H1 (cell line): ENCODE results near the gene C2orf81. TPM values are rescaled to one million over a fixed set of nuclear protein-coding genes. Genes with fewer than 3 reads are reported as not detected.

Experiments used
- CTCF ChIA-PET: fragments of 300-600 bp; sonication (Branson Sonifier 250); formaldehyde crosslinking; loops from one replicate; lab custom pipeline; 2021; ENCODE audit not compliant: partially characterized antibody; lab: Charles Lee
- POLR2A ChIA-PET: fragments of 300-600 bp; sonication (Branson Sonifier 250); formaldehyde crosslinking; loops from one replicate; lab custom pipeline; 2021; ENCODE audit warnings: inconsistent platforms; ENCODE audit not compliant: partially characterized antibody; lab: Charles Lee
- DNase-seq, 2 experiments: peaks; one replicate each; pipeline versions ENCODE4 v3.0.0 to v3.0.0-alpha.2; 2010 to 2022; ENCODE audit warnings: low spot score in 2 of 2, low read depth in 1 of 2, mixed read lengths in 1 of 2
- FAIRE-seq: peaks from 2 replicates; lab custom pipeline; 2011; peaks lifted over from hg19 to GRCh38; lab: Jason Lieb, UNC
- H2AFZ ChIP-seq: 2 replicates; pipeline ENCODE4 v1.8.1; 2012; ENCODE audit warnings: low read length, inconsistent platforms
- H2AK5ac ChIP-seq: 2 replicates; pipeline ENCODE4 v1.6.1; 2013; ENCODE audit warnings: low read depth, low read length
- H2BK120ac ChIP-seq: replicated peaks from 2 replicates; pipeline ENCODE3; 2013; ENCODE audit warnings: low read depth, low read length, inconsistent platforms
- H2BK12ac ChIP-seq: 2 replicates; pipeline ENCODE4 v1.6.1; 2013; ENCODE audit warnings: low read depth, low read length
- H2BK15ac ChIP-seq: 2 replicates; pipeline ENCODE4 v1.6.1; 2013; ENCODE audit warnings: low read length
- H2BK20ac ChIP-seq: 2 replicates; pipeline ENCODE4 v1.6.1; 2013; ENCODE audit warnings: low read length
- H2BK5ac ChIP-seq: 2 replicates; pipeline ENCODE4 v1.6.1; 2013; ENCODE audit warnings: low read depth, low read length
- H3K14ac ChIP-seq: 2 replicates; pipeline ENCODE4 v1.6.1; 2013; ENCODE audit warnings: inconsistent platforms; ENCODE audit not compliant: insufficient read length
- H3K18ac ChIP-seq: 2 replicates; pipeline ENCODE4 v1.6.1; 2013; ENCODE audit warnings: low read length; ENCODE audit errors: extremely low read depth
- H3K23ac ChIP-seq: 2 replicates; pipeline ENCODE4 v1.6.1; 2013; ENCODE audit warnings: inconsistent platforms; ENCODE audit not compliant: insufficient read length
- H3K23me2 ChIP-seq: 2 replicates; pipeline ENCODE4 v1.6.1; 2013; ENCODE audit warnings: low read depth, low read length
- H3K27ac ChIP-seq: 2 replicates; pipeline ENCODE4 v1.6.1; 2011; ENCODE audit warnings: low read depth, low read length, inconsistent platforms
- H3K27me3 ChIP-seq, 4 experiments: replicated peaks in 1 of 4; 1 replicate in 1 of 4; 2 replicates in 3 of 4; pipeline versions ENCODE4 v1.6.1 to v1.8.1; 2011 to 2013; ENCODE audit warnings: low read length in 3 of 4, mild to moderate bottlenecking in 3 of 4, inconsistent platforms in 2 of 4, mixed read lengths in 2 of 4, moderate library complexity in 1 of 4; ENCODE audit not compliant: control insufficient read depth in 3 of 4, insufficient read depth in 3 of 4; ENCODE audit errors: extremely low read depth in 1 of 4
- H3K36me3 ChIP-seq, 4 experiments: 2 replicates each; pipeline versions ENCODE4 v1.6.1 to v1.8.1; 2011 to 2013; ENCODE audit warnings: mild to moderate bottlenecking in 4 of 4, low read length in 3 of 4, moderate library complexity in 2 of 4, control low read depth in 1 of 4, inconsistent platforms in 1 of 4; ENCODE audit not compliant: insufficient read depth in 4 of 4, control insufficient read depth in 2 of 4
- H3K4ac ChIP-seq: replicated peaks from 2 replicates; pipeline ENCODE3; 2013; ENCODE audit warnings: low read length, low read depth, mixed read lengths, inconsistent platforms; ENCODE audit not compliant: insufficient read length
- H3K4me1 ChIP-seq, 4 experiments: replicated peaks in 1 of 4; 1 replicate in 1 of 4; 2 replicates in 3 of 4; pipeline versions ENCODE4 v1.6.1 to v1.8.1; 2011 to 2013; ENCODE audit warnings: low read length in 3 of 4, inconsistent platforms in 2 of 4, mixed read lengths in 1 of 4; ENCODE audit not compliant: insufficient read depth in 4 of 4, control insufficient read depth in 3 of 4
- H3K4me2 ChIP-seq, 2 experiments: 2 replicates each; pipeline versions ENCODE4 v1.6.1 to v1.8.1; 2011 to 2013; ENCODE audit warnings: low read depth in 2 of 2, low read length in 2 of 2, control low read depth in 1 of 2, inconsistent platforms in 1 of 2, mild to moderate bottlenecking in 1 of 2; ENCODE audit not compliant: insufficient read depth in 1 of 2
- H3K4me3 ChIP-seq, 4 experiments: fragments of 200-600, 300-600 bp in 1 of 4; sonication (generic), shearing (Covaris generic), sonication (Bioruptor Twin) in 1 of 4; 2 replicates each; pipeline versions ENCODE4 v1.5.1 to v1.8.1; 2011 to 2016; ENCODE audit warnings: low read length in 4 of 4, low read depth in 3 of 4, control low read depth in 2 of 4, inconsistent platforms in 2 of 4, mild to moderate bottlenecking in 2 of 4, mixed read lengths in 1 of 4, moderate library complexity in 1 of 4; ENCODE audit not compliant: insufficient read depth in 2 of 4; ENCODE audit errors: extremely low read depth in 1 of 4
- H3K56ac ChIP-seq: replicated peaks from 2 replicates; pipeline ENCODE3; 2013; ENCODE audit warnings: low read depth, mild to moderate bottlenecking, mixed read lengths, low read length, inconsistent platforms; ENCODE audit not compliant: insufficient read length
- H3K79me1 ChIP-seq: 2 replicates; pipeline ENCODE4 v1.6.1; 2013; ENCODE audit warnings: low read depth, low read length, control low read depth
- H3K79me2 ChIP-seq, 2 experiments: 2 replicates each; pipeline versions ENCODE4 v1.6.1 to v1.8.1; 2012 to 2013; ENCODE audit warnings: low read length in 2 of 2, mild to moderate bottlenecking in 2 of 2, inconsistent platforms in 1 of 2; ENCODE audit not compliant: insufficient read depth in 2 of 2, control insufficient read depth in 1 of 2
- H3K9ac ChIP-seq, 4 experiments: replicated peaks in 1 of 4; 1 replicate in 1 of 4; 2 replicates in 3 of 4; pipeline versions ENCODE4 v1.6.1 to v1.8.1; 2011 to 2013; ENCODE audit warnings: low read depth in 3 of 4, low read length in 3 of 4, control low read depth in 2 of 4, mild to moderate bottlenecking in 2 of 4, moderate library complexity in 2 of 4, inconsistent platforms in 1 of 4; ENCODE audit errors: extremely low read depth in 1 of 4
- H3K9me3 ChIP-seq, 2 experiments: 2 replicates each; pipeline versions ENCODE4 v1.6.1 to v1.8.1; 2012 to 2013; ENCODE audit warnings: mild to moderate bottlenecking in 2 of 2, moderate library complexity in 2 of 2, control low read depth in 1 of 2, inconsistent platforms in 1 of 2, low read depth in 1 of 2, low read length in 1 of 2, mixed read lengths in 1 of 2; ENCODE audit not compliant: insufficient read depth in 2 of 2
- H4K20me1 ChIP-seq, 2 experiments: replicated peaks in 1 of 2; 2 replicates each; pipeline versions ENCODE3 to v1.8.1; 2011 to 2013; ENCODE audit warnings: inconsistent platforms in 2 of 2, low read length in 2 of 2, mild to moderate bottlenecking in 1 of 2; ENCODE audit not compliant: insufficient read depth in 2 of 2, control insufficient read depth in 1 of 2
- H4K5ac ChIP-seq: 2 replicates; pipeline ENCODE4 v1.6.1; 2013; ENCODE audit warnings: low read length, low read depth, mixed read lengths, inconsistent platforms; ENCODE audit not compliant: insufficient read length
- H4K8ac ChIP-seq: 2 replicates; pipeline ENCODE4 v1.8.0; 2013; ENCODE audit warnings: mild to moderate bottlenecking, moderate library complexity, low read length, inconsistent platforms; ENCODE audit not compliant: insufficient read depth; ENCODE audit errors: extremely low read depth
- H4K91ac ChIP-seq: replicated peaks from 2 replicates; pipeline ENCODE3; 2013; ENCODE audit warnings: low read length, mixed read lengths, inconsistent platforms; ENCODE audit not compliant: insufficient read length
- ATF2 ChIP-seq: IDR thresholded peaks from 2 replicates; pipeline ENCODE4 v1.6.1; 2012; ENCODE audit warnings: low read length, inconsistent platforms
- CREB1 ChIP-seq: IDR thresholded peaks from 2 replicates; pipeline ENCODE4 v1.6.1; 2012; ENCODE audit warnings: inconsistent platforms
- HDAC6 ChIP-seq: IDR thresholded peaks from one replicate; pipeline ENCODE4 v1.7.1; 2012; ENCODE audit warnings: low read depth, mild to moderate bottlenecking, inconsistent platforms, low read length, moderate library complexity
- JUN ChIP-seq: IDR thresholded peaks from 2 replicates; pipeline ENCODE4 v1.6.1; 2011; ENCODE audit warnings: low read depth, mild to moderate bottlenecking, improper control_type of control experiment, low read length
- NRF1 ChIP-seq: IDR thresholded peaks from 2 replicates; pipeline ENCODE4 v1.6.1; 2011; ENCODE audit warnings: mild to moderate bottlenecking, low read depth, low read length, improper control_type of control experiment
- POLR2A ChIP-seq, 2 experiments: IDR thresholded peaks; 1 replicate in 1 of 2; 2 replicates in 1 of 2; pipeline ENCODE4 v1.6.1; 2011; ENCODE audit warnings: low read depth in 2 of 2, low read length in 2 of 2, mild to moderate bottlenecking in 2 of 2; ENCODE audit errors: control extremely low read depth in 1 of 2
- POLR2AphosphoS5 ChIP-seq: IDR thresholded peaks from 2 replicates; pipeline ENCODE4 v1.6.1; 2011; ENCODE audit warnings: low read depth, low read length
- RNF2 ChIP-seq: fragments of 200-900, 300-1000 bp; sonication (generic); IDR thresholded peaks from 2 replicates; pipeline ENCODE4 v1.7.1; 2016; ENCODE audit warnings: borderline replicate concordance, low read depth, mild to moderate bottlenecking, antibody characterized with exemption, low read length; ENCODE audit not compliant: poor library complexity, severe bottlenecking; ENCODE audit errors: missing control alignments
- SIN3A ChIP-seq, 2 experiments: IDR thresholded peaks in 1 of 2; conservative IDR thresholded peaks in 1 of 2; 2 replicates each; pipeline ENCODE4 v1.6.1; 2011 to 2012; ENCODE audit warnings: low read length in 2 of 2, improper control_type of control experiment in 1 of 2, low read depth in 1 of 2, mild to moderate bottlenecking in 1 of 2
- SIX5 ChIP-seq: IDR thresholded peaks from 2 replicates; pipeline ENCODE4 v1.6.1; 2011; ENCODE audit warnings: mild to moderate bottlenecking, low read depth, low read length
- WGBS, 2 experiments: shearing (Covaris generic) in 1 of 2; methylation state at CpG; one replicate each; pipeline versions ENCODE4 v1.1.6 to v1.1.7; 2013 to 2015; ENCODE audit warnings: low lambda C conversion rate in 2 of 2, mixed read lengths in 2 of 2, inconsistent platforms in 1 of 2, low coverage in 1 of 2, missing lambda C conversion rate in 1 of 2; ENCODE audit not compliant: insufficient replicate concordance in 2 of 2, insufficient coverage in 1 of 2, insufficient read length in 1 of 2; ENCODE audit errors: extremely low coverage in 1 of 2, missing lambda C conversion rate in 1 of 2; 5-methylcytosine and 5-hydroxymethylcytosine counted together
- polyA plus RNA-seq, 7 experiments: library from polyadenylated mRNA; depleted of rRNA in 3 of 7; stranded (reverse) in 5 of 7; unstranded in 2 of 7; fragments of >200 nt in 5 of 7; fragments of 200-250 nt in 2 of 7; gene quantifications; 1 replicate in 5 of 7; 2 replicates in 1 of 7; 4 replicates in 1 of 7; pipeline versions ENCODE4 v1.2.1 to v1.2.3, GENCODE V29; 2011 to 2013; ENCODE audit warnings: missing spikeins in 2 of 7, mixed read lengths in 2 of 7
- total RNA-seq: library from RNA; stranded (reverse); fragmentation: NEBNext Ultra II Directional; extraction: Animal tissue kit (Norgen Biotek cat#: 25700); gene quantifications from 2 replicates; pipeline ENCODE4 v1.2.1, GENCODE V29; 2021

C2orf81 gene
- total and polyA plus RNA-seq, 2 of the 8 experiments (the other 6 are each of a cell fraction or from before 2014, with no cell fraction given), result 1.6 to 3.3 TPM

- H3K27ac ChIP-seq, result peak overlapping the region; percentile 61; the same call in 1 of the 2 replicates
- TF ChIP-seq NRF1 (peak; percentile 67), JUN (0 out of 2 replicates have a peak, but pooled peaks have one; percentile 14), SIN3A (conservative IDR thresholded peaks at IDR 0.05 in 1 of 2, IDR thresholded peaks at IDR 0.05 in 1 of 2; ENCODE audit: low read depth in 1 of 2, low read length in 2 of 2) (0 out of 4 replicates have a peak, but pooled peaks of 1 of the 2 experiments have one; percentile 40), RNF2 (no peak), HDAC6 (no peak), POLR2A (IDR thresholded peaks at IDR 0.05; ENCODE audit: control extremely low read depth in 1 of 2, low read depth in 2 of 2, low read length in 2 of 2) (peak in 1 of 2 experiments; percentile 67; a peak in 1 of 3 replicates), CREB1 (peak; percentile 85), POLR2AphosphoS5 (peak; percentile 55), SIX5 (no peak), ATF2 (peak; percentile 89)
These were observed 46.8 kb downstream of the C2orf81 start for GRCh38 chr2:74374509-74375205.

More at GRCh38 chr2:74374509-74375205, 46.8 kb downstream of the C2orf81 start:
- Histone ChIP-seq H3K4me2 (peak overlapping the region; percentile 69 to 71), H3K4me3 (peak overlapping the region; percentile 27 to 59 (median 53); a peak in 7 of 8 replicates), H3K56ac (no peak overlapping the region), H3K4me1 (peaks cover 9 to 22% (median 13%) of the 10 kb centered on the region in 4 experiments), H3K18ac (no peak overlapping the region), H2BK20ac (no peak overlapping the region), H3K36me3 (peaks cover 14 to 35% (median 27%) of the 10 kb centered on the region in 4 experiments), H3K9me3 (no peaks in the 10 kb centered on the region), H3K23ac (no peak overlapping the region), H3K79me2 (peaks cover 4 to 34% of the 10 kb centered on the region in 2 experiments), H3K23me2 (peaks cover 5% of the 10 kb centered on the region), H3K4ac (no peak overlapping the region), H3K79me1 (peaks cover 24% of the 10 kb centered on the region), H2AK5ac (no peak overlapping the region), H2BK12ac (peak overlapping the region; percentile 68; the same call in 1 of the 2 replicates), H4K8ac (peak overlapping the region; percentile 60; the same call in 1 of the 2 replicates), H2BK5ac (peak overlapping the region; percentile 81), H2AFZ (no peak overlapping the region), H3K14ac (no peak overlapping the region), H3K27me3 (no peaks in the 10 kb centered on the region), H3K9ac (peak overlapping the region in 3 of 4 experiments; percentile 6 to 49 (median 46); a peak in 3 of 7 replicates), H2BK120ac (no peak overlapping the region), H4K5ac (no peak overlapping the region), H2BK15ac (no peak overlapping the region), H4K91ac (no peak overlapping the region), H4K20me1 (peaks cover 5 to 22% of the 10 kb centered on the region in 2 experiments)
- FAIRE-seq, result peak; percentile 87
- CTCF ChIA-PET, result interaction anchor here (1.0 to 3.5 kb wide), 7 partner anchors 17 to 81 kb away, joined by 3 to 13 read pairs (median 4); no protein-coding TSS in a partner anchor
- POLR2A ChIA-PET, result interaction anchor here (0.7 to 1.9 kb wide), 5 partner anchors 9 to 151 kb away, joined by 3 to 8 read pairs (median 3); no protein-coding TSS in a partner anchor
- DNase-seq, result peak; percentile 59 to 87
- 28% methylated on average over 18 of the region's 19 CpGs; no CpG with 5 or more reads in 1 of the 2 experiments for WGBS, 2 experiments
